ENCODE data around the gene ALG14. TPM values are rescaled to one million over a fixed set of nuclear protein-coding genes. Genes with fewer than 3 reads are reported as not detected.

The ALG14 gene
- total RNA-seq, 1 experiment from 2014 or later = 13.0 TPM

- no peak for DNase-seq (ENCODE audit: unreplicated experiment)
- no peaks in the 10 kb centered on the region for H3K9me3 Mint-ChIP-seq (ENCODE audit: unreplicated experiment)
- no peaks in the 10 kb centered on the region for H3K27me3 Mint-ChIP-seq (ENCODE audit: insufficient read depth, unreplicated experiment)
- intact Hi-C loops (cut with micrococcal nuclease) = no loop called here
- no peak for TF ChIP-seq CTCF (IDR thresholded peaks at IDR 0.05; ENCODE audit: unreplicated experiment)
- ChIA-PET CTCF (no interaction called here), POLR2A (no interaction called here)
- H3K4me1 Mint-ChIP-seq (ENCODE audit: insufficient read depth, unreplicated experiment) = peaks cover 4% of the 10 kb centered on the region
- no peak overlapping the region for H3K4me3 Mint-ChIP-seq (ENCODE audit: unreplicated experiment)
- no TSS peak for BruUV-seq (replicated peaks)
- H3K27ac Mint-ChIP-seq (ENCODE audit: low read depth, unreplicated experiment) = no peak overlapping the region
- H3K36me3 Mint-ChIP-seq (ENCODE audit: insufficient read depth, unreplicated experiment) = no peaks in the 10 kb centered on the region
Measured at GRCh38 chr1:94958081-94958480, 114.7 kb downstream of the ALG14 start.

GRCh38 chr1:94955767-94956632, 116.8 kb downstream of the ALG14 start:
- Mint-ChIP-seq H3K4me3 (ENCODE audit: unreplicated experiment) (no peak overlapping the region), H3K36me3 (ENCODE audit: insufficient read depth, unreplicated experiment) (no peaks in the 10 kb centered on the region), H3K9me3 (ENCODE audit: unreplicated experiment) (no peaks in the 10 kb centered on the region), H3K27ac (ENCODE audit: low read depth, unreplicated experiment) (peak overlapping the region; percentile 75), H3K4me1 (ENCODE audit: insufficient read depth, unreplicated experiment) (peaks cover under 1% of the 10 kb centered on the region), H3K27me3 (ENCODE audit: insufficient read depth, unreplicated experiment) (no peaks in the 10 kb centered on the region)
- intact Hi-C loops (cut with micrococcal nuclease) = no loop called here
- CTCF ChIA-PET = no interaction called here
- TF ChIP-seq CTCF (IDR thresholded peaks at IDR 0.05; ENCODE audit: unreplicated experiment) = no peak
- DNase-seq (ENCODE audit: unreplicated experiment) = no peak
- BruUV-seq (replicated peaks) = no TSS peak
- POLR2A ChIA-PET = no interaction called here

GRCh38 chr1:94954263-94955220, 118.2 kb downstream of the ALG14 start:
- Mint-ChIP-seq H3K27me3 (ENCODE audit: insufficient read depth, unreplicated experiment) (no peaks in the 10 kb centered on the region), H3K27ac (ENCODE audit: low read depth, unreplicated experiment) (no peak overlapping the region), H3K4me3 (ENCODE audit: unreplicated experiment) (no peak overlapping the region), H3K36me3 (ENCODE audit: insufficient read depth, unreplicated experiment) (no peaks in the 10 kb centered on the region), H3K4me1 (ENCODE audit: insufficient read depth, unreplicated experiment) (peaks cover 5% of the 10 kb centered on the region), H3K9me3 (ENCODE audit: unreplicated experiment) (no peaks in the 10 kb centered on the region)
- no peak for TF ChIP-seq CTCF (IDR thresholded peaks at IDR 0.05; ENCODE audit: unreplicated experiment)
- BruUV-seq (replicated peaks) = no TSS peak
- CTCF ChIA-PET = interaction anchor here (0.6 kb wide), 1 partner anchor 156 kb away, joined by 3 read pairs; no protein-coding TSS in a partner anchor
- POLR2A ChIA-PET = interaction anchor here (0.6 to 1.0 kb wide), 3 partner anchors 38 to 289 kb away, joined by 3 read pairs; no protein-coding TSS in a partner anchor
- no peak for DNase-seq (ENCODE audit: unreplicated experiment)
- intact Hi-C loops (cut with micrococcal nuclease) = no loop called here

GRCh38 chr1:94953746-94954145, 119.0 kb downstream of the ALG14 start:
- DNase-seq (ENCODE audit: unreplicated experiment) = no peak
- no peak overlapping the region for H3K27ac Mint-ChIP-seq (ENCODE audit: low read depth, unreplicated experiment)
- ChIA-PET CTCF (interaction anchor here (0.6 to 1.3 kb wide), 3 partner anchors 90 to 156 kb away, joined by 3 to 8 read pairs (median 6); no protein-coding TSS in a partner anchor), POLR2A (interaction anchor here (0.6 to 1.0 kb wide), 2 partner anchors 19 to 39 kb away, joined by 3 read pairs; no protein-coding TSS in a partner anchor)
- H3K4me1 Mint-ChIP-seq (ENCODE audit: insufficient read depth, unreplicated experiment) = peaks cover 5% of the 10 kb centered on the region
- no peaks in the 10 kb centered on the region for H3K27me3 Mint-ChIP-seq (ENCODE audit: insufficient read depth, unreplicated experiment)
- no peaks in the 10 kb centered on the region for H3K36me3 Mint-ChIP-seq (ENCODE audit: insufficient read depth, unreplicated experiment)
- no peak overlapping the region for H3K4me3 Mint-ChIP-seq (ENCODE audit: unreplicated experiment)
- no peaks in the 10 kb centered on the region for H3K9me3 Mint-ChIP-seq (ENCODE audit: unreplicated experiment)
- intact Hi-C loops (cut with micrococcal nuclease) = no loop called here
- BruUV-seq (replicated peaks) = no TSS peak
- no peak for TF ChIP-seq CTCF (IDR thresholded peaks at IDR 0.05; ENCODE audit: unreplicated experiment)
